Midbrain (tissue), 1 donor: ENCODE results near the gene ATP5F1D.
"Not testable (repeated sequence)": the region's sequence is repeated elsewhere in the genome, so short reads cannot be mapped to it uniquely, and the experiment has no call there.

Experiments used
- DNase-seq: peaks from one replicate; lab custom pipeline; 2025; lab: John Stamatoyannopoulos, UW

The ATP5F1D gene

DNA sequence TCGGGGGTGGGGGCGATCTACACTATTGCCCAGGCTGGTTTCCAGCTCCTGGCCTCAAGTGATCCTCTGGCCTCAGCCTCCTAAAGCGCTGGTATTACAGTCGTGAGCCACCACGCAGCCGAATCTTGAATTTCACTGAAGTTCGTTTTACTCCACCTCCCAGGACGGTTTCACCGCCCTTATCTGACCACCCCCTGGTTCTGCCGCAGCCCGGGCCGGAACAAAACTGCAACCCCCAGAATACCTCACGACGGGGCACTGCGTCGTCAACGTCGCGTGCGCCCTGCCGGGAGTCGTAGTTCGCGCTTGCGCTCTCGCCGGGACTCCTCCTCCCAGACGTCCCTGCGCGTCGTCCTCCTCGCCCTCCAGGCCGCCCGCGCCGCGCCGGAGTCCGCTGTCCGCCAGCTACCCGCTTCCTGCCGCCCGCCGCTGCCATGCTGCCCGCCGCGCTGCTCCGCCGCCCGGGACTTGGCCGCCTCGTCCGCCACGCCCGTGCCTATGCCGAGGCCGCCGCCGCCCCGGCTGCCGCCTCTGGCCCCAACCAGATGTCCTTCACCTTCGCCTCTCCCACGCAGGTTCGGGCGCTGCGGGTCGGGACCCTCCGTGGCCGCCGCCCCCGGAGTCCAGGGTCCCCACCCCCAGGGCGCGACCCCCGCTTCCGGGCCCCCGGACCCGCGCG is at the start of gene ATP5F1D:
ATP5F1D (plus strand) TSS at position 335 of the 679 bp plus-strand sequence; CDS start at position 435, 100 bp downstream.
- peak; percentile 95 for DNase-seq

DNA sequence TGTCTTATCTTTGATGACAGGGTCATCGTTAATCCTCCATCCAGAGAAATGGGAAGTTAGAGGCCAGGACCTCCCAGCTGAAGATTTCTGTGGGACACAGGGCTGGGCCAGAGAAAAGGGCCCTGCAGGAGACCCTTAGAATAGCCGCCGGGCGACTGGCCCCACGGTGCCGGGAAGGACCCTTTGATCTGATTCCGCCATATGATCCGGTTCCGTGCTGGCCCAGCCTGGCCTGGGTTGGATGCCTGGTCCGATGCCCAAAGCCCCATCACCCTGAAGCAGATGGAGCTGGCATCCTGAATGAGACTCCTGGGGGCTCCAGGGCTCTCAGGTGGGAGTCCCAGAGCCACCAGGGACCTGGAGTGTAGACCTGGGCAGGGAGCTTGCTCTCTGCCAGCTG is 42.0 kb upstream of the ATP5F1D start:
- no peak for DNase-seq

DNA sequence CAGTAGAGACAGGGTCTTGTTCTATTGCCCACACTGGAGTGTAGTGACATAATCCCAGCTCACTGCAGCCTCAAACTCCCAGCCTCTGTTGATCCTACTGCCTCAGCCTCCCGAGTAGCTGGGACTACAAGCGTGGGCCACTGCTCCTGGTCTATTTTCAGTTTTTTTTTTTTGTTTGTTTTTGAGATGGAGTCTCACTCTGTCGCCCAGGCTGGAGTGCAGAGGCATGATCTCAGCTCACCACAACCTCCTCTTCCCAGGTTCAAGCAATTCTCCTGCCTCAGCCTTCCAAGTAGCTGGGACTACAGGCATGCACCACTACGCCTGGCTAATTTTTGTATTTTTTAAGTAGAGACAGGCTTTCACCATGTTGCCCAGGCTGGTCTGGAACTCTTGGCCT is 40.9 kb upstream of the ATP5F1D start:
- not testable (repeated sequence) for DNase-seq

DNA sequence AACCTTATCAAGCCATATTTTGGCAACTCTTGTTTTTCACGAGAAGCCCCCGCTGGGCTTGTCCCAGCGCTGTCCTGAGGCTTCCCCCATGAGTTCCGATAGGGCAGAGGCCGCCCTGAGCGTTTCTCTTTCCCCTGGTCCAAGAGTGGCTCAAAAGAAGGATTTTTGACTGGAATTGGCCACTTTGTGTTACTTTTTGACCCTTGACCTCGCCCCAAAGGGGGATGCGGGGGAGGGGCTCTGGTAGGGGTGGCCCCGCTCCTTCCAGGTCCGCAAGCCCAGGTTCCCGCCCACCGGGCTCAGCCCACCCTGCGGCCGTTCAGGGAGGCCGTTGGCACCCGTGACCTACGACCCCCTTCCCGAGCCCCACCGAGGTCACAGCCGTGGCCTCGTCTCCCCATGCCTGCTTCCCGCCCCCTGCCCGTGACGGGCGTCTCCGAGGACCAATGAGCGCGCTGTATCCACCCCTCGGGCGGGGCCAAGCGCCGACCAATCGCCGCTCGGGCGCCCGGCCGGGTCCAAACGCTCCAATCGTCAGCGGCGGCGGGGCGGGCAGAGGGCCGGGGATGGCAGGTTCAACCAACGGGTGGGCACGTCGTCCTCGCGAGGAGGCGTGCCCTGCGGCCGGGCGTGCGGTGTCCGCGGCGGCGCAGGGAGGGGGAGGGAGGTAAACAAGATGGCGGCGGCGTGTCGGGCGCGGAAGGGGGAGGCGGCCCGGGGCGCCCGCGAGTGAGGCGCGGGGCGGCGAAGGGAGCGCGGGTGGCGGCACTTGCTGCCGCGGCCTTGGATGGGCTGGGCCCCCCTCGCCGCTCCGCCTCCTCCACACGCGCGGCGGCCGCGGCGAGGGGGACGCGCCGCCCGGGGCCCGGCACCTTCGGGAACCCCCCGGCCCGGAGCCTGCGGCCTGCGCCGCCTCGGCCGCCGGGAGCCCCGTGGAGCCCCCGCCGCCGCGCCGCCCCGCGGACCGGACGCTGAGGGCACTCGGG is 36.1 kb upstream of the ATP5F1D start, which contains the start of gene STK11:
STK11 (plus strand) TSS at position 665 of the 986 bp plus-strand sequence. CDS start 1,136 bp downstream, outside the sequence.
- DNase-seq = peak; percentile 99

DNA sequence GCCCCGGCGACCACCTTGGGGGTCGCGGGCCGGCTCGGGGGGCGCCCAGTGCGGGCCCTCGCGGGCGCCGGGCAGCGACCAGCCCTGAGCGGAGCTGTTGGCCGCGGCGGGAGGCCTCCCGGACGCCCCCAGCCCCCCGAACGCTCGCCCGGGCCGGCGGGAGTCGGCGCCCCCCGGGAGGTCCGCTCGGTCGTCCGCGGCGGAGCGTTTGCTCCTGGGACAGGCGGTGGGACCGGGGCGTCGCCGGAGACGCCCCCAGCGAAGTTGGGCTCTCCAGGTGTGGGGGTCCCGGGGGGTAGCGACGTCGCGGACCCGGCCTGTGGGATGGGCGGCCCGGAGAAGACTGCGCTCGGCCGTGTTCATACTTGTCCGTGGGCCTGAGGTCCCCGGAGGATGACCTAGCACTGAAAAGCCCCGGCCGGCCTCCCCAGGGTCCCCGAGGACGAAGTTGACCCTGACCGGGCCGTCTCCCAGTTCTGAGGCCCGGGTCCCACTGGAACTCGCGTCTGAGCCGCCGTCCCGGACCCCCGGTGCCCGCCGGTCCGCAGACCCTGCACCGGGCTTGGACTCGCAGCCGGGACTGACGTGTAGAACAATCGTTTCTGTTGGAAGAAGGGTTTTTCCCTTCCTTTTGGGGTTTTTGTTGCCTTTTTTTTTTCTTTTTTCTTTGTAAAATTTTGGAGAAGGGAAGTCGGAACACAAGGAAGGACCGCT is 35.2 kb upstream of the ATP5F1D start:
- no peak for DNase-seq

DNA sequence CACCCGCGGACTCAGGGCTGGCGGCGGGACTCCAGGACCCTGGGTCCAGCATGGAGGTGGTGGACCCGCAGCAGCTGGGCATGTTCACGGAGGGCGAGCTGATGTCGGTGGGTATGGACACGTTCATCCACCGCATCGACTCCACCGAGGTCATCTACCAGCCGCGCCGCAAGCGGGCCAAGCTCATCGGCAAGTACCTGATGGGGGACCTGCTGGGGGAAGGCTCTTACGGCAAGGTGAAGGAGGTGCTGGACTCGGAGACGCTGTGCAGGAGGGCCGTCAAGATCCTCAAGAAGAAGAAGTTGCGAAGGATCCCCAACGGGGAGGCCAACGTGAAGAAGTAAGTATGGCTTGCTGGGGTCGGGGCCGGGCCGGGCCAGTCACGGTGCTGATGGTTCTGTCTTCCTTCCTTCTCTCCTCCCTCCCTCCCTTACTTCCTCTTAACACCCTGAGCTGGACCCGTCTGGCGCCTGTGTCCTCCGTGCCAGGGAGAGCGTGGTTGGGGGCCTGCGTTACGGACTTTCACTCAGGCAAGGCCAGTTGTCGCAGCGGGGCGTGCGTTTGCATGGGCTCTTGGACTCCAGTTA is 34.6 kb upstream of the ATP5F1D start:
- DNase-seq = no peak

DNA sequence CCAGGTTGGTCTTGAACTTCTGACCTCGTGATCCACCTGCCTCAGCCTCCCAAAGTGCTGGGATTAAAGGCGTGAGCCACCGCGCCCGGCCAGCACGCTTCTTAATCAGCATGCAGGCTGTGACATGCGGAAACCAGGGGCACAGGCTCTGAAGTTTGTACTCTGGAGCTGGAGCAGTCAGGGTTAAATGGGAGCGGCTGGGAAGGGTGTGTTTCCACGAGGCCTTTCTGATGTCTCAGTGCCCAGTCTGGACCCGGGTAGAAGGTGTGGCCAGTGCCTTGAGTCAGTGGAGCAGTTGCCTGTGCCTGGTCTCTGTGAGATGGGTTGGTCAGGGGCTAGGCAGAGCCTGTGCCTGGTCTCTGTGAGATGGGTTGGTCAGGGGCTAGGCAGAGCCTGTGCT is 32.7 kb upstream of the ATP5F1D start:
- not testable (repeated sequence) for DNase-seq

DNA sequence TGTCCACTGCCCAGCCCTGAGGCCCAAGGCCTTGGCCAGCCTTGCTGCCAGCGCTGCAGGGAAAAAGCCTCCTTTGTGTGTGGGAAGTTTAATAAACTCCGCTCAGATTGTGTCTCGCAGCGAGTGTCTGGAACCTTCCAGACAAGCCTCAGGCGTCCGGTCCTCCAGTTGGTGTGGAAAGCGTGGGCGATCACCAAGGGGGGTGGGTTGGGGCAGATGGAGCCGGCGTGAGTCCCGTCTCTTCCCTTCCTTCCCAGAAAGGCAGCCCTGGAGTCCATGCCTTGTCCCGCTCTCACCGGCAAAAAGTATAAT is 31.4 kb upstream of the ATP5F1D start:
- DNase-seq = peak; percentile 73

DNA sequence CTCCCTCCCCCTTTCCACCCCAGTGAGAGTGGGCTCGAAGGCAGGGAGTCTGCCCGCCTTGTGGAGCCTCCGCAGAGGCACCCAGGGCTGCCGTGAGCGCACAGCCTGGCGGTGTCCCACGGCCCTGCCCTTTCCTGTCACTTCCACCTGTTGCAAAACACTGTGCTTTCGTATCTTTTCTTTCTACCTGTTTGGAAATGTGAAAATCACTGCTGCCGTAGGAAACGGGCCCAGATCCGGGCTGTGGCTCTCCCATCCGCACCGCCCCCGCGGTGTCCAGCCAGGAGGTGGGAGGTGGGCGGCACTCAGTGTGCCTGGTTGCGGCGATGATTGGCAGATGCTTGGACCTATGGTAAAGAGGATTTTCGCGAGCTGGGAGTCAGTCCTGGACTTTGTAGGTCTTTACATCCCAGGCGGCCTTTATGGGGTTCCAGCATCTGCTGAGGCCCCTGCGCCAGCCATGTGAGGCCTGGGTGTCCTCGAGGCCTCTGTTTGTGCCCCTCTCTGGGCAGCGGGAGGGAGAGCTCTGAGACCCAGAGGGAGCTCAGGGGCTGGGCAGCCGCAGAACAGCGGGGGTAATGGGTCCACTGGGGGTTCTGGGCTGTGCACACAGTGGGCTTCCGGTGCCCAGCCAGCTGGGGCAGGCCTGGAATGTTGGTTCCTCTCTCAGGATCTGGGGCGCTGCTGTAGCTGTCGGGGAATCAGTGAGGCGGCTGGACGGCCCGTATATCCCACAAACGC is 29.9 kb upstream of the ATP5F1D start:
- no peak for DNase-seq

DNA sequence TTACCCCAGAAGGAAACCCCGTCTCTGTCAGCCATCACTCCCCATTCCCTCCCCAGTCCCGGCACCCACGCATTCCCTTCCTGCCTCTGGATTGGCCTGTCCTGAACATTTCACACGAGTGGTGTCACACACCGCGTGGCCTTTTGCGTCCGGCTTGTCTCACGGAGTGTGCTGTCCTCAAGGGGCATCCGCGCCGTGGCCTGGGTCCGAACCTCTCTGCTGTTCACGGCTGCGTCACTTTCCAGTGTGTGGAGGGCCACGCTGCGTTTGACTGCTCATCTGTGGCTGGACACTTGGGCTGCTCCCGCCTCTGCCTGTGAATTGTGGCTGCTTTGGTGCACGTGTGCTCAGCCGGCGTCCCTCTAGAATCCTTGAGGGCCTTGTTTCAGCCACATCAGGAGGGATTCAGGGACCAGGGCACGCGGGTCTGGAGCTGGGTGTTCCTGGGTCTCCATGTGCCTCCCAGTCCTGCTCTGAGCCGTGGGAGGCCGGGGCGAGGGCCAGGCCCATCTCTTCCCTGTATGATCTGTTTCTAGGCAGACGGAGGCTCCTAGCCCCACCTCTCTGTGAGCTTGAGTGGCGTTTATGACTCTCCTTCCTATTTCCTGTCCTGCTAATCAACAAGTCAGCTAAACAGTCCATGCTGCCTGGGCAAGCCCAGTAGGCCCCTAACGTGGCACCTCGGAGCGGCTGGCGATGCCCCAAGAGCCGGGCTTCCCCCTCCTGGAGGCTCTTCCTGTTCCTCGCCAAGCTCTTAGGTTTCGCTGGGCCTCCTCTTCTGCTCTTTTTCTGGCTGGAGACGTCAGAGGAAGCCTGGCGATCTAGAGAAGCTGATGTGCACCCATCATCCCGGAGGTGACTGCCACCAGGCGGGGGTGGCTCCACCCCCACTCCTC is 27.9 kb upstream of the ATP5F1D start:
- peak; percentile 55 for DNase-seq

DNA sequence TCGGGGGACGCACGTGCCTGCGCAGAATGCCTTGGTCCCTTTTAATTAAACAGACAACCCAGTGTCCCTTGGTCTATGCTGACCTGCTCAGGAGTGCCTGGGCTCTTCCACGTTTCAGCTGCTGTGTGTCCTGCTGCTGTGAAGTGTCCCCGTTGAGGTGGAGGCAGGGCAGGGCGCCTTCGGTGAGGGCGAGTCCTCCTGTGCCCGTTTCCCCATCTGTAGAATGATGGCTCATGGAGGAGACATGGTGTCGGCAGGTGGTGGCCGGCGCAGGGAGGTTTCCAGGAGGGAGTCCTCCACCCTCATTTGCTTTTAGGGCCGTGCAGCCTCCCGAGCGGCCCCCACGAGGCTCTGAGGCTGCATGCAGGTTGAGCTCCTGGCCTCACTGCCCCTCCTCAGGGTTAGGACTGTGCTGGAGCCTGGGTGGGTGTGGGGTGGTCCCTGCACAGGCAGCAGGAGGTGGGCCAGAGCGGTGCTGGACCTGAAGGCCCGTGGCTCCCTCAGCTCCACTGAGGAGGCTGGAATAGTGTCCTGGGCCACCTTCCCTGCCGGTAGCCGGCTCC is 27.2 kb upstream of the ATP5F1D start:
- DNase-seq = no peak

DNA sequence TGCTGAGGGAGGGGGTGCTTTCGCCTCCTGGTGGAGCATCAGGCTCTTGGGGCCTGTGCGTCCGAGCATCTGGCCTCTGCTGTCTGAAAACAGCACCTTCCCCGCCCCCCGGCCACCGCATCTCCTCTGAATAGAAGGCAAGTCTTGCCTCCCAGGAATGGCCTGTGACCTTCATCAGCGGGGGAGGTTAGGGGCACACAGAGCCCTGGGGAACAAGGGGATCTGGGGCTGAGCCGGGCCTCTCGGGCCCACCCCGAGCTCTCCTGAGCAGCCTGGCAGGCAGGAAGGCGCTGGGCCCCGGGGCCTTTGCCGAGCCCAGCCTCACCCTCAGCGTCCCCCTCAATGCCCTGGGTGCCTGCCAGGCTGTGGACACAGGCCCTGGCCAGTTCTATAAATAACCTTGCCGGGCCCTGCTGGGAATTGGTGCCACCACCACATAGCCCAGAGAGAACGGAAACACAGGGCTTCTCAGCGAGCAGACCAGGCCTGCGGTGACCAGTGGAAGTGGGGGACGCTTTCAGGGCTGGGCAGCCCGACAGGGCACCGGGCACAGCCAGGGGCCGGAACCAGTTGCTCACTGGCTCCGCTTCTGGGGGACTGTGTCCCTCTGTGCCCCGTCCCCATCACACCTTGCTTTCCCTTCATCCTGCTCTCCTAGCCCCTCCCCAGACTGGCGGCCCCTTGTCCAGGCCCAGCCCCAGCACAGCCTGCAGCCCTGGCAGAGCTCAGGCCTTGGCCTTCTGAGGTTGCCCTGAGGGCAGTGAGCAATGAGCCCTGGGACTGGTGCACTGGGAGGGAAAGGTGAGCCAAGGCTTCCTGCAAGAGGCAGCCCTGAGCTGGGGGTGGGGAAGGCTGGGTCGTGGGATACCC is 26.5 kb upstream of the ATP5F1D start:
- peak; percentile 79 for DNase-seq

DNA sequence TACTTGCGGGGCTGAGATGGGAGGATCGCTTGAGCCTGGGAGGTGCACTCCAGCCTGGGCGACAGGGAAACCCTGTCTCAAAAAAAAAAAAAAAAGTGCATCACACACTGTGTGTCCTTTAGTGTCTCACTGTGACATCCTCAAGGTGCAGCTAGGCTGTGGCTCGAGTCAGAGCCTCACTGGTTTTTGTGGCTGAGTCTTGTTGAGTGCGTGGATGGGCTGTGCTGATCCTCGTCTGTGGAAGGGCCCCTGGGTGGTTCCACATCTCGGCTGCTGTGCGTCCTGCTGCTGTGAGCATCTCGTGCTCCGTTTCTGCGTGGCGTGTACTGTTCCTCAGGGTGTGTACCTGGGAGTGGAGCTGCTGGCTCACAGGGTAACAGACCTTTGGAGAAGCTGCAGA is 24.8 kb upstream of the ATP5F1D start:
- DNase-seq = no peak

DNA sequence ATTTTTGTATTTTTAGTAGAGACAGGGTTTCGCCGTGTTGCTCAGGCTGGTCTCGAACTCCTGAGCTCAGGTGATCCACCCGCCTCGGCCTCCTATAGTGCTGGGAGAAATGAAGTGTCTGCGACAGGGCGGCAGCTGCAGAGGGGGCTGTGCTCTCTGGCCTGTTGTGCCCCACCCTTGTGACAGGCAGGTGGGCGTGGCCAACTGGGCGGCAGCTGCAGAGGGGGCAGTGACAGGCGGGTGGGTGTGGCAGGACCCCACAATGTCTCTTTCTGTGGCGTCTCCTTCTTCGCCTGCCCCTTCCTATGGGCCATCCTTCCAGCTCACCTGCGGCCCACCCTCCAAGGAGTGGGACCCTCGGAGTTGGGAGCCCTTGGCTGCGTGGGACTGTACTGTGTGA is 24.2 kb upstream of the ATP5F1D start:
- DNase-seq = no peak

DNA sequence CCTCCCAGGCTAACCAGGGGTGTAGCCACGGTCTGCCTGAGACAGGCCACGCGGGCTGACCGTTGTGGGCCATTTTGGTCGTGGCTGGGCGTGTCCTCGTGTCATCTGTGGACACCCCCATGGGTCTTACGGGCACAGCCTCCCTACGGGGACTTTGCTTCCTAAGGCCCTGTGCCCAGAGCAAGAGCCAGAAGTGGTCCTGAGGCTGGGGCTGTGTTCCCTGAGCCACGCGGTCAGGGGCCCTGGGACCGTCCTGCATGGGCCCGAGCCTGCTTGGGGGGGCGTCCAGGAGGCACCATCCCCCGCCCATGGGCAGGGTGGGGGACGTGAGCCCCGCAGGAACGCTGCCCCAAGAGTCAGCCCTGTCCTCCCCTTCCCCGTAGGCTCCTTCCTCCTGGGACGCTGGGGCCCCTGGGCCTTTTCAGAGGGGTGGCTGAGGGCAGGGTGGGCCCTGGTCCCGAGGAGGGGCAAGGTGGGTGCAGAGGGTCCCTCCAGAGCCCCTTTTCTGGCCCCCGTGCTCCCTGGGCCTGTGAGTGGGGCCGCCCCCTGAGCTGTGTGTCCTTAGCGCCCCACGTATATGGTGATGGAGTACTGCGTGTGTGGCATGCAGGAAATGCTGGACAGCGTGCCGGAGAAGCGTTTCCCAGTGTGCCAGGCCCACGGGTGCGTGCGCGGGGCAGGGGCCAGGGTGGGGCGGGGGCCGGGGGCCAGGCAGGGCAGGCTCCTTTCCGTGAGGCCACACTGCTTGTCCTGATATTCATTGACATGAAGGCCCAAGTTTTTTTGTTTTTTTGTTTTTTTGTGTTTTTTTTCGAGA is 22.6 kb upstream of the ATP5F1D start:
- DNase-seq = no peak

DNA sequence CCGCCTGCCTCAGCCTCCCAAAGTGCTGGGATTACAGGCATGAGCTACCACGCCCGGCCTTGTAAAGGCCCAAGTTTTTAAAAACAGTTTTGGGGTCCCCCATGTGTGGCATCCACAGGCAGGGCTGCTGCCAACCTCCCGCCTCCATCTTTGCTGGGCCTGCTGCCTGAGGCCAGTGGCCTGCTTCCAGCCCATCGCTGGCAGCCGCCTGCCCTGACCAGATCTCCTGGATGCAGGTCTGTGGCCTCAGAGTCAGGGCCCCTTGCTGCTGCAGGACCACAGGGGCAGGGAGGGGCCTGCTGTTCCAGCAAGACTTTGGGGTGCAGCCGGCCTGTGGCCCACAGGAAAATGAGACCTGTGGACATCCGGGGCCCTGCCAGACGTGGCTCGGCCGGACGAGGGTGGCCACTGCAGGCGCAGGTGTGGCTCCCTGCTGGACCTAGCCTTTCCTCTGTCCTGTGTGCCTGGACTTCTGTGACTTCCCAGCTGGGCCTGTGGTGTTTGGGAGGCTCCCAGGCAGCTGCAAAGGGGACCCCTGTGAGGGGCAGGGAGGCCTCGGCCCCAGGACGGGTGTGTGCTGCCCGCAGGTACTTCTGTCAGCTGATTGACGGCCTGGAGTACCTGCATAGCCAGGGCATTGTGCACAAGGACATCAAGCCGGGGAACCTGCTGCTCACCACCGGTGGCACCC is 21.6 kb upstream of the ATP5F1D start:
- no peak for DNase-seq

DNA sequence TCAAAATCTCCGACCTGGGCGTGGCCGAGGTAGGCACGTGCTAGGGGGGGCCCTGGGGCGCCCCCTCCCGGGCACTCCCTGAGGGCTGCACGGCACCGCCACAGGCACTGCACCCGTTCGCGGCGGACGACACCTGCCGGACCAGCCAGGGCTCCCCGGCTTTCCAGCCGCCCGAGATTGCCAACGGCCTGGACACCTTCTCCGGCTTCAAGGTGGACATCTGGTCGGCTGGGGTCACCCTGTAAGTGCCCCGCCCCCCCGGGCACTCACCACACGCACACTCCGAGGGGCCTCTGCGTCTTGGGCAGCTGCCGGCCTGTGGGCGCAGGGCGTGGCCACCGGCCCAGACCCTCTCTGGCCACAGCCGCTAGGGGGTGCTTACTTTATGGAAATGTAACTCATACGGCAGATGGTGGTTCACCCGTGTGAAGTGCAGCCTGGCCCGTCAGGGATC is 21.0 kb upstream of the ATP5F1D start:
- no peak for DNase-seq
